ENCODE results near the gene WSB1.
"Not testable (repeated sequence)": the region's sequence is repeated elsewhere in the genome, so short reads cannot be mapped to it uniquely, and the experiment has no call there.

Gene WSB1

DNA sequence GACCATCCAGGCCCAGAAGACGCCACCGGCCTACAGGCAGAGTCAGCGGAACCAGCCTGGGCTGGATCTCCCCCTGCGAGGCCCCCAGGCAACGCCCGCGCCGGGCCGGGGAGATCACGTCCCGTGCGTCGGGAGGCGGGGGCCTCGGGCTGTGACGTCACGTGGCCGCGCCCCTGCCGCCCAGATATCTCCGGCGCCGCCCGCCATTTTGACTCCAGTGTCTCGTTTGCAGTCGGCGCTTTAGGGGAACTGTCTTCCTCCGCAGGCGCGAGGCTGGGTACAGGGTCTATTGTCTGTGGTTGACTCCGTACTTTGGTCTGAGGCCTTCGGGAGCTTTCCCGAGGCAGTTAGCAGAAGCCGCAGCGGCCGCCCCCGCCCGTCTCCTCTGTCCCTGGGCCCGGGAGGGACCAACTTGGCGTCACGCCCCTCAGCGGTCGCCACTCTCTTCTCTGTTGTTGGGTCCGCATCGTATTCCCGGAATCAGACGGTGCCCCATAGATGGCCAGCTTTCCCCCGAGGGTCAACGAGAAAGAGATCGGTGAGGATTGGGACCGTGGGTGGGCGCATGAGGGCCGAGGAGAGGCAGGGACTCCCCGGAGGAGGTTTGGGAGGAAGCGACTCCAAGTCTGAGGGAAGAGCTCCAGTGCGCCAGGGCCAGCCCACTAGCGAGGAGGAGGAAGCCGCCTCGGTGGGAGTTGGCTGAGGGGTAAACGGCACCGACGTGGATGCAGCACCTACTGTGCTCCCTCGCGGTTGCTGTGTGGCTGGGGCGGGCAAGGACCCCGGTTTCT, at the start of gene WSB1:
Gene WSB1, plus strand, starts transcription at position 217 of the 791 bp plus-strand sequence. Its CDS starts 282 bp downstream, at position 499.
- DNase-seq, result peak; percentile 88

- no peak for DNase-seq
Measured at GRCh38 chr17:27244491-27245223, 49.3 kb upstream of the WSB1 start.

GRCh38 chr17:27245230-27245696, 48.7 kb upstream of the WSB1 start:
- peak; percentile 84 for DNase-seq

DNA sequence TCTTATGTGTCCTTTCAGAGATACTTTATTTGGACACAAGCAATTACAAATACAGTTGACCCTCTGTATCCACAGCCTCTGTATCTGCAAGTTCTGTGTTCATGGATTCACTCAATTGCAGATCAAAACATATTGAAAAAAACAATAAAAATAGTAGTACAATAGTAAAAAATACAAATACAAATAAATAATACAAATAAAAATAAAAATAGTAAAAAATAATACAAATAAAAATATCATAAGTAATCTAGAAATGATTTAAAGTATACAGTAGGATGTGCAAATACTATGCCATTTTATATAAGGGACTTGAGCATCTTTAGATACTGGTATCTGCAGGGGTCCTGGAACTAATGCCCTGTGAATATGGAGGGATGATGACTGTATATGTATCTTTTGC, 47.4 kb upstream of the WSB1 start:
- no peak for DNase-seq

GRCh38 chr17:27247071-27247957, 46.6 kb upstream of the WSB1 start:
- DNase-seq, result peak; percentile 71

DNA sequence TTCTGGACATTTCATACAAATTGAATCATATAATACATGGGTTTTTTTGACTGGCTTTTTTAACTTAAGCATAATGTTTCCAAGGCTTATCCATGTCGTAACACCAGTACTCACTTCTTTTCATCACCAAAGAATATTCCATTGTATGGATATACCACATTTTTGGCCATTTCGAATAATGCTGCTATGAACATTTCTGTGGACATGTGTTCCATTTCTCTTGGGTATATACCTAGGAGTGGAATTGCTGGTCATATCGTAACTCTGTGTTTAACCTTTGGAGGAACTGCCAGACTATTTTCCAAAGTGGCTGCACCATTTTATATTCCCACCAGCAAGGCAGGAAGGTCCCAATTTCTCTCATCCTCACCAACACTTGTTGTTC, 46.0 kb upstream of the WSB1 start:
- DNase-seq, result no peak

DNA sequence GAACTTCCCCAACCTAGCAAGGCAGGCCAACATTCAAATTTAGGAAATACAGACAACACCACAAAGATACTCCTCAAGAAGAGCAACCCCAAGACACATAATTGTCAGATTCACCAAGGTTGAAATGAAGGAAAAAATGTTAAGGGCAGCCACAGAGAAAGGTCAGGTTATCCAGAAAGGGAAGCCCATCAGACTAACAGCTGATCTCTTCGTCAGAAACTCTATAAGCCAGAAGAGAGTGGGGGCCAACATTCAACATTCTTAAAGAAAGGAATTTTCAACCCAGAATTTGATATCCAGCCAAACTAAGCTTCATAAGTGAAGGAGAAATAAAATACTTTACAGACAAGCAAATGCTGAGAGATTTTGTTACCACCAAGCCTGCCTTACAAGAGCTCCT, 43.1 kb upstream of the WSB1 start:
- DNase-seq, result not testable (repeated sequence)

DNA sequence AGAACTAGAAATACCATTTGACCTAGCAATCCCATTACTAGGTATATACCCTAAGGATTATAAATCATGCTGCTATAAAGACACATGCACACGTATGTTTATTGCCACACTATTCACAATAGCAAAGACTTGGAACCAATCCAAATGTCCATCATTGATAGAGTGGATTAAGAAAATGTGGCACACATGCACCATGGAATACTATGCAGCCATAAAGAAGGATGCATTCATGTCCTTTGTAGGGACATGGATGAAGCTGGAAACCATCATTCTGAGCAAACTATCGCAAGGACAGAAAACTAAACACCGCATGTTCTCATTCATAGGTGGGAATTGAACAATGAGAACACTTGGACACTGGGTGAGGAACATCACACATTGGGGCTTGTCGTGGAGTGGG, 39.1 kb upstream of the WSB1 start:
- DNase-seq, result not testable (repeated sequence)

- no peak for DNase-seq
Measured at GRCh38 chr17:27256225-27257030, 37.5 kb upstream of the WSB1 start.

GRCh38 chr17:27257031-27257357, 36.9 kb upstream of the WSB1 start:
- DNase-seq, result no peak

- no peak for DNase-seq
Measured at GRCh38 chr17:27259356-27259755, 34.6 kb upstream of the WSB1 start.

DNA sequence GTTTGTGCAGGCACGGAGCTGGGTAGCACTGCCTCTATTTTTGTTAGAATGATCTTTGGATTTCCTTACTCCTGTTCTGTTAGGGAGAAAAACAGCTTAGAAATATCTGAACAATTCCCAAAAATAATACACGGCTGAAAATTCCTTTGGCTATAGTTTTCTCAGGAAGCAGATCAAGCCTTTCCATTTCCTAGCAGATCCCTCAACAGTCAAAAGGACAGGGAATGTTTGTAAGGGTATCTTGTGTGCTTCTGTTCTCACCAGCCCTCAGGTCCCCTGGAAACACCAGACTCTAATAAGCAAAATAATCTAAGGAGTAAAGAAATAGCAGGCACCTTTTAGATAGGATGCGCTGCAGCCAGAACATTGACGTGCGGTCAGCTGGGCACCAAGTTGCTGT, 30.5 kb upstream of the WSB1 start:
- no peak for DNase-seq

DNA sequence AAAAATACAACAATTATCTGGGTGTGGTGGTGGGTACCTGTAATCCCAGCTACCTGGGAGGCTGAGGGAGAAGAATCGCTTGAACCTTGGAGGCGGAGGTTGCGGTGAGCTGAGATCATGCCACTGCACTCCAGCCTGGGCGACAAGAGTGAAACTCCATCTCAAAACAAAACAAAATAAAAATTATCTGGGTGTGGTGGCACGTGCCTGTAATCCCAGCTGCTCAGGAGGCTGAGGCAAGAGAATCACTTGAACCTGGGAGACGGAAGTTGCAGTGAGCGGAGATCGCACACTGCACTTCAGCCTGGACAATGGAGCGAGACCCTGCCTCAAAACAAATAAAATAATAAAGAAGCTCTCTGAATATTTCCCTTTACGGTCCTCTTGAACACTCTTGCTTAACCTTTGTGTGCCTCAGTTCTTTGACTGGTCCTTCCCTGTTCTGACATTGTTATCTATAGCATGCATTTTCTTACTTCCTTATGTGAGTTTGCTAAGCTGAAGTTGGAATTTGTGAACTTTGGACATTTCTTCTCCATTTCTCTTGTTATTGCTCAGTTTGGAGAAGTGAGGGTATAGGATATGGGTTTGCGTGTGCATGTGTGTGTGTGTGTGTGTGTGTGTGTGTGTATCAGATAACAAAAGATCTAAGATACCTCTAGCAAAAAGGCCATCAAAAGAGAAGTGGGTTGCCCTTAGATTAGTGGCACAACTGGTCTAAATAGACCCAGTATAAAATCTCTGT, 29.7 kb upstream of the WSB1 start:
- DNase-seq, result no peak

GRCh38 chr17:27265333-27265732, 28.6 kb upstream of the WSB1 start:
- no peak for DNase-seq

DNA sequence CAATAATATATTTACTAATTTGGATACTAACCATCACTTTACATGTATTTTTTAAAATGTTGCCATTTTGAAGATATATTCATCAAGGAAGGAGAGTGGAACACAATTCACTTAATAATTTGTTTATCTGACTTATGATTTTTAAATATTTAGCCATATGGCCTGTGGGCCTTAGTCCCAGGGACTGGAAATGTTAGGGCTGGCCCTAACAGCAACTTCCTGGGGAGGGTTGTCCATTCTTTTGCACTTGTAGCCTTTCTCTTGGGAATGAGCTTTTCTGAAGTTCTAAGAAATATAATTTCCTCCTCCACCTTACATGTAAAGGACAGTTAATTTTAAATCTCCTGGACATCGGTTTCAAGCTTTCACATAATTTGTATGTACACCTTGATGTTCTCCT, 27.7 kb upstream of the WSB1 start:
- no peak for DNase-seq

GRCh38 chr17:27268394-27269085, 25.4 kb upstream of the WSB1 start:
- peak; percentile 11 for DNase-seq

- DNase-seq, result no peak
Measured at GRCh38 chr17:27269201-27269600, 24.7 kb upstream of the WSB1 start.

DNA sequence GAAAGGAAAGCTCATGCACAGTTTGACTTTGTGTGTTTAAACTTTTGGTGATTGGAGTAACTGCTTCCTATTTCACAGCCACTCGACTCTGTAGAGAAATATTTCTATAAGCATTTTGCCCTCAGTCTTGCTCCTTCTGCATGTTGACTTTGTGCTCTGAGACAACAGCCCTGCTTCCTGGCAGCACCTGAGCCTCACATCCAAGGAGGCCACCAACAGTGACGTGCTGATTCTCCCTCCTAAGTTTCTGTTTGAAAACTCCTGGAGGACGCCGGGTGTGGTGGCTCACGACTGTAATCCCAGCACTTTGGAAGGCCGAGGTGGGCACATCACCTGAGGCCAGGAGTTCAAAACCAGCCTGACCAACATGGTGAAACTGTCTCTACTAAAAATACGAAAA, 23.9 kb upstream of the WSB1 start:
- no peak for DNase-seq

DNA sequence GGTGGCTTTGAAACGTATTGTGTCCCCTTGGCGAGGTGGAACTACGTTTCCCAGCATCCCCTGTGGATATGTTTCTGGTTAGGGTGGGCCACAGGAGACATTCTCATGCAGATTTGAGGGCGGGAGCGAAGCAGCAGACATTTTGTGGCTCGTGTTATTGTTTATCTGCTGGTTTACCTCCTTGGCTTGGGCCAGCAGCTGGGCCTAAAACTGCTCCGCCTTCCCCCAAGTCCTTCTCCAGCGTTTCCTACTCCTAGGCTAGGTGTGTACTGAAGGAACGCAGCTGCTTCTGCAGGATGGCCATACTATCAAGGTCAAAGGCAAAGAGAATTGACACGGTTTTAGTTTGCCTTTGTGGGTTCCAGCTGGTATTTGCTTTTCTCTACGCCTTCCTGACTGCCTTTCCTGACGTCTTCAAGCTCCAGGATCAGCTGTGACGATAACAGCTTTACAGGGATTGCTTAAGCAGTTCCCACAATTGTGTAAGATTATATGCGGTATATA, 17.2 kb upstream of the WSB1 start:
- DNase-seq, result peak; percentile 7

GRCh38 chr17:27279132-27279531, 14.8 kb upstream of the WSB1 start:
- not testable (repeated sequence) for DNase-seq

- DNase-seq, result no peak
Measured at GRCh38 chr17:27280527-27280926, 13.4 kb upstream of the WSB1 start.
